Pons (tissue), 1 donor: ENCODE results near the gene HOXC9.
"Not testable (repeated sequence)": the region's sequence is repeated elsewhere in the genome, so short reads cannot be mapped to it uniquely, and the experiment has no call there.

ENCODE experiments used
- DNase-seq: peaks from one replicate; pipeline ENCODE4 v3.0.0-alpha.2; 2016; ENCODE audit warnings: low spot score

Gene HOXC9

GRCh38 chr12:54040148-54040494, 40.2 kb downstream of the HOXC9 start:
- DNase-seq = no peak

DNA sequence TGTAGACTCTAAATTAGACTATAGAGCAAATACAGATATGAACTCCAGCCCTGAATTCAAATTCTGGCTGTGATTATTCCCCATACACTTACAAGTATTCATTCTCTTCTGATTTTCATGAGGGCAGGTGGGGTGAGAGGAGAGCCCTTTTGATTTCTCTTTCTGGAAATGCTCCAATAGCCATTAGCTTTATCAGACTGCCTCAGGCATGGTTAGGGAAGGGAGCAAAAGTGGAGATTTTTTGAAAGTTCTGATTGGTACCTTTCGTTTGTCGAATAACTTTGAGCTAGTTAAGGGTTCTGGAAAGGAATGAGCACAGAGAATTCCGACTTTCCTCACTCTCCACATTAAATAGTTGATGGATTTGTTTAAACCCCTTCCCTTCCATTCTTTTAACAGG, 40.7 kb downstream of the HOXC9 start:
- DNase-seq = no peak

- no peak for DNase-seq
Measured at GRCh38 chr12:54041097-54041690, 41.2 kb downstream of the HOXC9 start.

GRCh38 chr12:54042033-54042432, 42.1 kb downstream of the HOXC9 start:
- DNase-seq = not testable (repeated sequence)

GRCh38 chr12:54042970-54043853, 43.3 kb downstream of the HOXC9 start:
- no peak for DNase-seq

- DNase-seq = no peak
Measured at GRCh38 chr12:54044425-54045103, 44.6 kb downstream of the HOXC9 start.

DNA sequence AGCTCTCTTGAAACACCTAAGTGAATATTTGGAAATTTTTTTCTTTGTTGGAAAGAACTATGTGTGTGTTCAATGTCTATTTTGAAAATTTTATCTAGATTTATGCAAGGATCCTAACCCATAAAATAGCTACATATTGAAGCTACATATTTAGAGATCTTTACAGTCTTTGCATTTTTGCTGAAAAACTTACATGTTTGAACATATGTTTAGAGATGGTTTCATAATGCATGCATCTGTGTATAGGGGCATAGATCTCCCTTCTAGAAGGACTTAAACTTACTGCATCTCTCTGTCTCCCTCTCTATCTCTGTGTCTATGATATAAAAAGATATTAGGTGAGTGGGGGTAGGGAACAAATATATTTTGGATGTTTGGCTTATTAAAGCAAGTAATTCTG, 45.4 kb downstream of the HOXC9 start:
- no peak for DNase-seq

DNA sequence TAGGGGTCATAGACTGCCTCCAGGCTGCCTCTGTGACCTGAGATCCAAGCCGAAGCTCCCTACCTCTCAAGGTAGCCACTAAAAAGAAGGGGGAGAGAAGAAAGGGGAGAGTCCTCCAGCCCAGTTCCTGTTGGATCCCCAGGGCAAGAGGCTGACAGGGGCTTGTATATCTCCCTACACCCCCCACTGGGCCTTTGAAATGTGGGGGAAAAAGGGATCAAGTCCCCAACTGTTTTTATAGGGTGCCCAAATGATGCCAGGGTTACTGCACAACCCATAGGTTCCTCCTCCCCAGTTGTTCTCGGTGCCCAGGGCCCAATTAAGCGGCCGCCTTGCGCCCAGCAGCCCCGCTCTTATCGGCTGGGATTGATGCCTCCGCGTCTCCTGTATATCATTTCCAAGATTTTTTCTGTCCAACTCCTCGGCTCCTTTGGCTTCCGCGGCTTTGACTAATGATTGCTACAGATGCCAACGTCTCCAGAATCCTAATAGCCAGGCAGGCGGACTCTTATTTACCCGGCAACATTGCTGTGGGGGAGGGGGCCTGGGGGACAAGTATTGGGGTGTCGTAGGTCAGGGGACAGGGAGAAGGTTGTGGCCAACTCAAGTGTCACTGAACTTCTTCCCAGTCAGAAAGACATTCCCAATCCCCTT, 46.0 kb downstream of the HOXC9 start:
- DNase-seq = no peak

DNA sequence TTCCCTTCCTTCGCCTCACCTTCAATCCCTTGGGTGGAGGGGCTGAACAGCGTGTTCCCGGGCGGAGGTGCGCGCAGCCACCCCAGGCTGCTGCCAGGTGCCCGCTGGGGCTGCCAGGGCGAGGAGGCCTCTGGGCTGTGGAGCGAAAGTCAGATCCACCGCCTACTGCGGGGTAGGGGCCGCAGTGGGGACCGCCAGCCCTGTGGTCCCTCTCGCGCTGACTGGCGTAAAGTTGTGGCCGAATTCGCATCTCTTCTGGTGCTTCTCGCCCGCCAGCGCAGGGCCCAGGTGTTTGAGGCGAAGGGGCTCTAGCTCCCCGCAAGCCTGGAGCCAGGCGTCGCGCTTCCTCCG, 46.8 kb downstream of the HOXC9 start:
- DNase-seq = no peak

- no peak for DNase-seq
Measured at GRCh38 chr12:54047160-54047963, 47.4 kb downstream of the HOXC9 start.

DNA sequence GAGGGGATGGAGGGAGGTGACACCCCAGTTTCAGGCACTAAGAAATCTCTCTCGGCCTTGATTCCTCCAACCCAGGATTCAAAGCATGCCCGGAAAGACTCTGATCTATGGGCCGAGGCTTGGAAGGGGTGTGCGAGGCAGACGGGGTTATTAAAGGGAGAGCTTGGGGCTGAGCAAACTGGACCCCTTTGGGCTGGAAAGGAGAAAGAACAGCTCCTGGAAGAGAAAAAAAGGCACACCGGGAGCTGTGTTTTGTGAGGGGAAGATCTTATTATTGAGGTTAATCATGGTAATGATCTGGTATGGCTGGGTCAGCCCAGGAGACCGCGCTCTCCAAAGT, 48.0 kb downstream of the HOXC9 start:
- no peak for DNase-seq

DNA sequence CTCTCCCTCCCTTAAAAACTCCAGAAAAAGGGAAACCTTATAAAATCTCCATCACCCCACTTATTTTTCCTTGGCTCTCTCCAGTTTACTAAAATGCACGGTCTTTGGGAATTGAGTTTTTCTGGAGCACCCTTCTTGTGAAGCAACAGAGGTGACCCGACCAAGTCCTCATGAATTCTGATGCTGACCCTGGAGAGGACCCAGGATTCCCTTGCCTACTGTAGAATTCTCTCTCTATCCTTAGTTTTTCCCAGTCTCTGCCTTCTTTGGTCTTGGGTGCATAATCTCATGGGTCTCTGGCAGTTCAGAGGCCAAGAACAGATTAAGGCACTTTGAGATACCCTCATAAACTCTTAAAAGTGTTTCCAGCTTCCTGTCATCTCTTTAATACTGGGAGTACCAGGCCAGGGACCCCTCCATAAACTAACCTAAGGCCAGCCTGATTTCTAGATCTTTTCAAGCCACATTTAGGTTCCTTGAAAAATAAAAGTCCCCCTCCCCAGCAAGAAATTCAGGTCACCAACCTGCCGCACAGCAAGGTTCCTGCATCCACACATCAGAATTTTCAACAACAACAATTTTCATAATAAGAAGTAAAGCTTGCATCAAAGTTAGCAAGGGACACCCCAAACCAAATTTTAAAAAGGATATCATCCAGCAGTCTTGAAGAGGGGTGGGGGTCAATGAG, 48.6 kb downstream of the HOXC9 start:
- no peak for DNase-seq

GRCh38 chr12:54049108-54049507, 49.1 kb downstream of the HOXC9 start:
- DNase-seq = no peak

DNA sequence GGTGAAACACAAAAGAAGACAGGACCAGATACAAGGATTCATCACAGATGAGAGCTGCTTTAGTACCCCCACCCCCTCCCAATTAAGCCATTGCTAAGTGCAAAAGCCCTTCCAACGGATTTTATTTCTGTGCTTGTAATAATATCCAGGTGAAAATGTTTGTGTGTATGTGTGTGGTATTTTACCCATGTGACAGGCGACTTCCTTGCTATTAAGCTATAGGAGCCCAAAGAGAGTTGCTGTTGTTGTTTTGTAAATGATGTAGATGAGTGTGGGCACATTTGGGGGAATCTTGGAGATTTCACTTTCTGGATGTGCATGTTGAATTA, 50.5 kb downstream of the HOXC9 start:
- no peak for DNase-seq

DNA sequence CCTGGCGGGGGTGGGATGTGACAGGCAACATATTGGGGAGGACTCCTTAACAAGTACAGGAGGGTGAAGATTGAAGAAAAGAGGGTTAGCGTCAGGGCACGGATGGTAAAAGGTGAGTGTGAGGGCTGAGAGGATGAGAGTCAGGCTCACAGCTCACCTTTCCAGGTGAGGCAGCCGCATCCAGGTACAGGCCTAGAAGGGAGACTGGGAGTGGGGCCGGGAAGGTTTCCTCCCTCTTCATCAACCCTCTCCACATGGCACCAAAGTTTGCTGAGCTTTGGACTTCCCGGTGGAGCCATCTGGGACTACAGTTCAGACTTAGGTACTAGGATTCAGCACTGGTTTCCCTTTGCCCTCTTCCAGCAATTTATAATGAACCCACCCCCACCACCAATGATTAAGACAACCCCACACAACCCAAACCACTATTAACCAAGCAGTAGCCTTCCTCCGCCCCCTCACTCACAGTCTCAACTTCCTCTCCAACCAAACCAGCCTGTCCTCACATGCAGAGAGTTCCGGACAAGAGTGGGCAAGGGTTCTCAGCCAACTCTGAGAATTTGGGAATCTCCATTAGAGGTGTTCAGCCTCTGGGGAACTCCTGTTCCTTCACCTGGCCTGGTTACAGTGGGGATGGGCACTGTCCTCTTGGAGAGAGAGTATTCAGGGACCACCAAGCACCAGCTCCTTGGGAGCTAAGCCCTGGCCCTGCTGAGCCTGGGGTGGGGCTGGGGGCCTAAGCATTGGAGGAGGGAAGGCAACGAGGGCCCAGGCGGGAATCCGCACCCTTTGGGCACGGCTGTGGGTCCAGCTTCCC, 51.3 kb downstream of the HOXC9 start:
- DNase-seq = peak; percentile 15

DNA sequence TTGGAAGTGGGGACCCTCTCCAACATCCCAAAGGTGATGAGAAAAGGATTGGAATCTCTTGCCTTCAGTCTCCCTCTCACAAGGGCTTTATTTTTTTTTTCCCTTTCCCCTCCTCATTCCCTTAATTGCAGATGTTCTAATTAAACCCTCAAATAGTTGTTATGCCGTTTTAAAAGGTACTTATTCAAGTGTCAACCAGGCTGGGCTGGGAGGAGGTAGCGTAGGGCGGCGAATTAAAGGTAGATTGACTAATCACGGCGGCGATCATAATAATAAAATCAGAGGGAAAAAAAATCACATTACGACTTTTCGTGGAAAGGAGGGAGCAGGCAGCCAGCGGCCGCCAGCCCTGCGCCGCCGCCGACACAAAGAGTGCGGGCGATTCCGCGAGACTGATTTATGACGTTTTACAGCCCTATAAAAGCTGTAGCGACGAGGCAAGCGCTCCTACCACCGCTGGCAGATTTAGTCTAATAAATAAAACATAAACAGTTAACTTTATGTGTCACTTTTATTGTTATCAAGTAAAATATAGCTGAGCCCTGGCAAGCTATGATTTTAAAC, 52.0 kb downstream of the HOXC9 start:
- DNase-seq = no peak

DNA sequence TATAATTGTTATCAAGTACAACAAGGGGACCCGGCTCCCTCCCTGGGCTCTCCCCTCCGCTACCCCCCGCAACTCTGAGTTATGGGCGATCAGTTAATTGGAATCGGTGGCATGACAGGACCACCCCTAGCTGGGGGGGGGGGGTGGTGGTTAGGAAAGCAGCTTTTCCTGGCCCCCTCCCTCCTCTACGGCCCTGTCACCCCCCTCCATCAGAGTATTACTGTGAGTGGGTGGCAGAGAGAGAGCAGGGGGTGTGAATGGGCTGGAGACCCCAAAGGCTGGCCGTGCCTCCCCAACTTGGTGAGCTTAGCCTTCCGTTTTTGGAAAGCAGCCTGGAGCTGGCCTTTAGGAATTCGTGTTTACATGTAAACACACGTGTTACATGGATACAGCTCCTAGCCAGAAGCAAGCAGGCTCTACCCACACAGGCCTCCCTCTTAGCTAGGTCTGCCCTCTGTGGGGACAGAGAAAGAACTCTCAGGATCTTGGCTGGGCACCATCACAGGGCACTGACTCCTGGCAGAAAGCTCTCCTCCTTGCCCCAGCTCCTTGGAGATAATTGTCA, 52.6 kb downstream of the HOXC9 start:
- DNase-seq = peak; percentile 31
